Measurements from ENCODE around the gene FLYWCH1. TPM values are rescaled to one million over a fixed set of nuclear protein-coding genes. Genes with fewer than 3 reads are reported as not detected.
A peak's percentile ranks its signal among the peaks of the same experiment; 100 is the strongest.

FLYWCH1 gene
- total and polyA plus RNA-seq, 9 of the 15 experiments (the other 6 are each of a cell fraction or from before 2014, with no cell fraction given): 0.18 to 33.6 (median 11.3) TPM

DNA sequence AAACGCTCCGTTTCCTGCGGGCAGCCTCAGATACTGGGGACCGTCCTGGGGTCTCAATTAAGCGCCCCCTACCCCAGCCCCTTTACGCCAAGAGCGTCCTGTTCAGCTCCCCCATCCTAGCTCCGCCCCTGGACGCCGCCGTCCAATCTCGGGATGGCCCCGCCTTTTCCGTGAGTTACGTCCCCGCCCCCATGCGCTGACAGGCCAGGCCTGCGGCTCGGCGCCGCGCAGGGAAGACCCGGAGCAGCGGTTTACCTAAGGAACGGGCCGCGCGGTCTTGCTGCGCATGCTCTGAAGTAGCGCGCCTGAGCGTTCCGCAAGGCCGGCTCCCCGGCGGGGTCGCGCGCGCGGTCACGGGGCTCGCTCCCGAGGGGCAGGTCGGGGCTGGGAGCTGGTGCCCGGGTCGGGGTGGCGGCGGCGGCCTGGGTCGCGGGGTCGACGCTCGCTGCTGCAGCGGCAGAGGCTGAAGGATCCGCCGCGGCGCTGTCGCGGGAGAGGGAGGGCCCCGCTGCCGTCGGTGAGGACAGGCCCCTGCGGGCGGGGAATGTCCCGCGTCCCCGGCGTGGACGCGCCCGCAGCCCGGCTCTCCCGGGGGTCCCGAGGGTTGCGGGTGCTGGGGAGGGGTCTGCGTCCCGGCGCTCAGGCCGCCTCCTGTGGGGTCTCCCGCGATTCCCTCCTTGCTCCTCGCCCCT is at the start of gene FLYWCH1 (continued):
- TF ChIP-seq E2F3 (CRISPR knock-in tag; IDR thresholded peaks at IDR 0.05) (peak; percentile 78), NRF1 (conservative IDR thresholded peaks at IDR 0.05 in 1 of 2, IDR thresholded peaks at IDR 0.05 in 1 of 2) (peak; percentile 95 to 96), SIN3A (IDR thresholded peaks at IDR 0.05; ENCODE audit: borderline replicate concordance in 2 of 2, control insufficient read depth in 1 of 2, low read depth in 2 of 2, low read length in 2 of 2) (peak in 1 of 2 experiments; percentile 39; a peak in 1 of 4 replicates), CLOCK (CRISPR knock-in tag; IDR thresholded peaks at IDR 0.05; ENCODE audit: borderline replicate concordance) (no peak), NONO (IDR thresholded peaks at IDR 0.05; ENCODE audit: low read depth in 2 of 2, low read length in 1 of 2) (peak; percentile 79 to 94; a peak in 3 of 4 replicates), SETDB1 (IDR thresholded peaks at IDR 0.05; ENCODE audit: low read length) (peak; percentile 33), THAP12 (CRISPR knock-in tag; IDR thresholded peaks at IDR 0.05) (peak; percentile 96), ZNF740 (CRISPR knock-in tag; IDR thresholded peaks at IDR 0.05) (peak; percentile 37; the same call in 1 of the 2 replicates), ZNF740 (tag; IDR thresholded peaks at IDR 0.05) (0 out of 4 replicates have a peak, but pooled peaks of 1 of the 2 experiments have one; percentile 7), HMGXB4 (CRISPR knock-in tag; IDR thresholded peaks at IDR 0.05) (peak; percentile 88), TOE1 (IDR thresholded peaks at IDR 0.05; ENCODE audit: borderline replicate concordance) (peak; percentile 94), TOE1 (CRISPR knock-in tag; IDR thresholded peaks at IDR 0.05; ENCODE audit: borderline replicate concordance, low read depth) (no peak), NFIC (IDR thresholded peaks at IDR 0.05) (peak; percentile 32; the same call in 1 of the 2 replicates), VEZF1 (CRISPR knock-in tag; IDR thresholded peaks at IDR 0.05) (peak; percentile 74), TAF9B (IDR thresholded peaks at IDR 0.05; ENCODE audit: partially characterized antibody) (no peak), ZNF583 (CRISPR knock-in tag; IDR thresholded peaks at IDR 0.05) (peak; percentile 80)

Measured in K562 (cell line).